ENCODE data around the gene CAMTA1.

GRCh38 chr1:6984536-6984935 lies 199.3 kb downstream of the CAMTA1 start:
- TF ChIP-seq TOX (CRISPR knock-in tag; IDR thresholded peaks at IDR 0.05; ENCODE audit: borderline replicate concordance) (no peak), TSHZ2 (CRISPR knock-in tag; IDR thresholded peaks at IDR 0.05) (no peak)
